MCF 10A (cell line): ENCODE measurements around the gene VCX3B. TPM values are rescaled to one million over a fixed set of nuclear protein-coding genes. Genes with fewer than 3 reads are reported as not detected.
A peak's percentile ranks its signal among the peaks of the same experiment; 100 is the strongest.
"Not testable (repeated sequence)": the region's sequence is repeated elsewhere in the genome, so short reads cannot be mapped to it uniquely, and the experiment has no call there.

Experiments used
- BruUV-seq: library from RNA; stranded (reverse); fragments of 400-500 nt; replicated peaks from 2 replicates; lab custom pipeline; 2021; lab: Mats Ljungman, UMichigan
- CTCF ChIA-PET: fragments of 300-600 bp; sonication (Branson Sonifier 250); formaldehyde crosslinking; extraction: SDS; loops from one replicate; lab custom pipeline; 2021; ENCODE audit warnings: antibody characterized with exemption, inconsistent platforms; lab: Yijun Ruan, JAX
- POLR2A ChIA-PET: fragments of 300-600, 350-650 bp; sonication (Branson Sonifier 250); formaldehyde crosslinking; extraction: SDS; loops from one replicate; lab custom pipeline; 2020; ENCODE audit warnings: antibody characterized with exemption, inconsistent platforms; lab: Yijun Ruan, JAX
- DNase-seq: peaks from one replicate; pipeline ENCODE4 v3.0.0-alpha.2; 2018; ENCODE audit not compliant: unreplicated experiment
- H3K27ac Mint-ChIP-seq: one replicate; pipeline ENCODE4 v1.8.0; 2022; ENCODE audit warnings: mild to moderate bottlenecking, low read depth, mixed read lengths; ENCODE audit not compliant: unreplicated experiment
- H3K27me3 Mint-ChIP-seq: one replicate; pipeline ENCODE4 v1.8.0; 2022; ENCODE audit warnings: mixed read lengths; ENCODE audit not compliant: insufficient read depth, unreplicated experiment
- H3K36me3 Mint-ChIP-seq: one replicate; pipeline ENCODE4 v1.8.0; 2022; ENCODE audit warnings: mild to moderate bottlenecking, moderate library complexity, mixed read lengths; ENCODE audit not compliant: insufficient read depth, unreplicated experiment
- H3K4me1 Mint-ChIP-seq: one replicate; pipeline ENCODE4 v1.8.0; 2022; ENCODE audit warnings: mixed read lengths; ENCODE audit not compliant: insufficient read depth, unreplicated experiment
- H3K4me3 Mint-ChIP-seq: one replicate; pipeline ENCODE4 v1.8.0; 2022; ENCODE audit warnings: mild to moderate bottlenecking, moderate library complexity, mixed read lengths; ENCODE audit not compliant: unreplicated experiment
- H3K9me3 Mint-ChIP-seq: one replicate; pipeline ENCODE4 v1.8.0; 2022; ENCODE audit warnings: mixed read lengths; ENCODE audit not compliant: unreplicated experiment
- CTCF ChIP-seq: fragments of 200-600 bp; IDR thresholded peaks from one replicate; pipeline ENCODE4 v1.8.0; 2022; ENCODE audit warnings: antibody characterized with exemption, mild to moderate bottlenecking; ENCODE audit not compliant: unreplicated experiment
- intact Hi-C: fragments of 100-400 bp; cut with micrococcal nuclease; formaldehyde crosslinking; loops from 2 replicates; pipeline ENCODE4 v1.14.1; 2022
- total RNA-seq: library from RNA; stranded (reverse); gene quantifications from 2 replicates; pipeline ENCODE4 v1.2.3, GENCODE V29; 2022

Gene VCX3B
- total RNA-seq, 1 experiment from 2014 or later: not detected

- no peaks in the 10 kb centered on the region for H3K4me1 Mint-ChIP-seq
- no peaks in the 10 kb centered on the region for H3K27me3 Mint-ChIP-seq
- H3K9me3 Mint-ChIP-seq: peaks cover 19% of the 10 kb centered on the region
- H3K36me3 Mint-ChIP-seq: peaks cover 5% of the 10 kb centered on the region
- DNase-seq: no peak
- TF ChIP-seq CTCF: no peak
- intact Hi-C loops: no loop called here
- H3K27ac Mint-ChIP-seq: no peak overlapping the region
- ChIA-PET CTCF (interaction anchor here (0.7 to 1.4 kb wide), 3 partner anchors 201 to 457 kb away, joined by 3 to 4 read pairs (median 4); no protein-coding TSS in a partner anchor), POLR2A (no interaction called here)
- no peak overlapping the region for H3K4me3 Mint-ChIP-seq
- no TSS peak for BruUV-seq
Observed at GRCh38 chrX:8453611-8454010, 11.0 kb upstream of the VCX3B start.

- peaks cover 5% of the 10 kb centered on the region for H3K36me3 Mint-ChIP-seq
- no peaks in the 10 kb centered on the region for H3K27me3 Mint-ChIP-seq
- H3K4me1 Mint-ChIP-seq: no peaks in the 10 kb centered on the region
- peak; percentile 0 for DNase-seq
- intact Hi-C loops: no loop called here
- peaks cover 25% of the 10 kb centered on the region for H3K9me3 Mint-ChIP-seq
- ChIA-PET POLR2A (no interaction called here), CTCF (interaction anchor here (0.7 kb wide), 1 partner anchor 60 kb away, joined by 4 read pairs; no protein-coding TSS in a partner anchor)
- no peak overlapping the region for H3K27ac Mint-ChIP-seq
- TF ChIP-seq CTCF: no peak
- H3K4me3 Mint-ChIP-seq: no peak overlapping the region
- BruUV-seq: no TSS peak
Observed at GRCh38 chrX:8455557-8455956, 9.1 kb upstream of the VCX3B start.

GRCh38 chrX:8462488-8462887 is 2.1 kb upstream of the VCX3B start:
- CTCF ChIA-PET: no interaction called here
- no peak overlapping the region for H3K27ac Mint-ChIP-seq
- no TSS peak for BruUV-seq

GRCh38 chrX:8484360-8484949 is 19.8 kb downstream of the VCX3B start:
- Mint-ChIP-seq H3K4me1 (no peaks in the 10 kb centered on the region), H3K4me3 (no peak overlapping the region), H3K9me3 (peaks cover 10% of the 10 kb centered on the region), H3K36me3 (no peaks in the 10 kb centered on the region), H3K27ac (no peak overlapping the region), H3K27me3 (no peaks in the 10 kb centered on the region)
- BruUV-seq: no TSS peak
- CTCF ChIA-PET: interaction anchor here (0.7 kb wide), 1 partner anchor 161 kb away, joined by 3 read pairs; no protein-coding TSS in a partner anchor
- DNase-seq: no peak
- TF ChIP-seq CTCF: no peak
- intact Hi-C loops: no loop called here
- POLR2A ChIA-PET: interaction anchor here (0.6 kb wide), 1 partner anchor 19 kb away, joined by 3 read pairs; no protein-coding TSS in a partner anchor

More at GRCh38 chrX:8462488-8462887, 2.1 kb upstream of the VCX3B start:
- Mint-ChIP-seq H3K27me3 (no peaks in the 10 kb centered on the region), H3K4me3 (no peak overlapping the region), H3K4me1 (no peaks in the 10 kb centered on the region), H3K36me3 (no peaks in the 10 kb centered on the region), H3K9me3 (peaks cover 13% of the 10 kb centered on the region)
- intact Hi-C loops: no loop called here
- no peak for DNase-seq
- POLR2A ChIA-PET: interaction anchor here (0.5 kb wide), 1 partner anchor 17 kb away, joined by 6 read pairs; no protein-coding TSS in a partner anchor
- TF ChIP-seq CTCF: no peak

- H3K27ac Mint-ChIP-seq, H3K4me1 Mint-ChIP-seq, H3K4me3 Mint-ChIP-seq, H3K36me3 Mint-ChIP-seq, BruUV-seq, CTCF ChIA-PET, POLR2A ChIA-PET, intact Hi-C loops: not testable (repeated sequence)
- DNase-seq: peak; percentile 22
- Mint-ChIP-seq H3K27me3 (peaks cover 10% of the 10 kb centered on the region), H3K9me3 (peaks cover 15% of the 10 kb centered on the region)
Observed at GRCh38 chrX:8495036-8495435, 30.4 kb downstream of the VCX3B start.
